GM12875 (cell line): Measurements from ENCODE around the gene MED1.

Source experiments
- H3K4me3 ChIP-seq: one replicate; pipeline ENCODE4 v1.5.1; 2011; ENCODE audit warnings: low read depth, low read length, control low read depth
- TF ChIP-seq, protein P1 (sequence below): IDR thresholded peaks from 2 replicates; pipeline ENCODE4 v1.5.1; 2011; ENCODE audit warnings: low read depth, mild to moderate bottlenecking, control low read depth, inconsistent platforms, low read length, moderate library complexity, borderline replicate concordance; ENCODE audit not compliant: insufficient read depth

MED1 gene

DNA sequence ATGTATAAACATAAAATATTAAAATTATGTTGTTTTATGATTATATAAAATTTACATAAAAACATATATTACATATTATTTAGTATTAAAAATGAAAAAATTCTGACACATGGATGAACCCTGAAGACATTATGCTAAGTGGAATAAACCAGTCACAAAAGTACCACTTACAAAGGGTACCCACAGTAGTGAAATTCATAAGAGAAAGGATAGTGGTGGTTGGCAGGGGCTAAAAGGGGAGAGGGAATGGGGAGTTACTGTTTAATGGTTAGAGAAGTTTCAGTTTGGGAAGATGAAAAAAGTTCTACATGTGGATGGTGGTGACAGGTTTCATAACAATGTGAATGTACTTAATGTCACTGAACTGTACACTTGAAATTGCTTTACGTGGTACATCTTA lies 91.1 kb downstream of the MED1 start:
- TF ChIP-seq, protein P1, sequence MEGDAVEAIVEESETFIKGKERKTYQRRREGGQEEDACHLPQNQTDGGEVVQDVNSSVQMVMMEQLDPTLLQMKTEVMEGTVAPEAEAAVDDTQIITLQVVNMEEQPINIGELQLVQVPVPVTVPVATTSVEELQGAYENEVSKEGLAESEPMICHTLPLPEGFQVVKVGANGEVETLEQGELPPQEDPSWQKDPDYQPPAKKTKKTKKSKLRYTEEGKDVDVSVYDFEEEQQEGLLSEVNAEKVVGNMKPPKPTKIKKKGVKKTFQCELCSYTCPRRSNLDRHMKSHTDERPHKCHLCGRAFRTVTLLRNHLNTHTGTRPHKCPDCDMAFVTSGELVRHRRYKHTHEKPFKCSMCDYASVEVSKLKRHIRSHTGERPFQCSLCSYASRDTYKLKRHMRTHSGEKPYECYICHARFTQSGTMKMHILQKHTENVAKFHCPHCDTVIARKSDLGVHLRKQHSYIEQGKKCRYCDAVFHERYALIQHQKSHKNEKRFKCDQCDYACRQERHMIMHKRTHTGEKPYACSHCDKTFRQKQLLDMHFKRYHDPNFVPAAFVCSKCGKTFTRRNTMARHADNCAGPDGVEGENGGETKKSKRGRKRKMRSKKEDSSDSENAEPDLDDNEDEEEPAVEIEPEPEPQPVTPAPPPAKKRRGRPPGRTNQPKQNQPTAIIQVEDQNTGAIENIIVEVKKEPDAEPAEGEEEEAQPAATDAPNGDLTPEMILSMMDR: no peak
- no peak overlapping the region for H3K4me3 ChIP-seq

DNA sequence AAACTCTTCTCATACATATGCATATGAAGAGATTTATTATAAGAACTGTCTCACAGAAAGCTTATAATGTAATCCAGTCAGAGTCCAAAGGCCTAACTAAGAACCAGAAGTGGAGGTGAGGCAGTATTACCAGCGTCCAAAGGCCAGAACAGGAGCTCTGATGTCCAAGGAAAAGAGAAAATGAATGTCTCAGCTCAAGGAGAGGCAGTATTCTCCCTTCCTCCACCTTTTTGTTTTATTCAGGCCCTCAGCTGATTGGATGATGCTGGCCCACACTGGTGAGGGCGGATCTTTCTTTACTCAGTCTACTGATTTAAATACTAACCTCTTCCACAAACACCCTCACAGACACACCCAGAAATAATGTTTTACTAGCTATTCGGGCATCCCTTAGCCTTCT lies 93.1 kb downstream of the MED1 start:
- no peak overlapping the region for H3K4me3 ChIP-seq
- TF ChIP-seq, protein P1: no peak

DNA sequence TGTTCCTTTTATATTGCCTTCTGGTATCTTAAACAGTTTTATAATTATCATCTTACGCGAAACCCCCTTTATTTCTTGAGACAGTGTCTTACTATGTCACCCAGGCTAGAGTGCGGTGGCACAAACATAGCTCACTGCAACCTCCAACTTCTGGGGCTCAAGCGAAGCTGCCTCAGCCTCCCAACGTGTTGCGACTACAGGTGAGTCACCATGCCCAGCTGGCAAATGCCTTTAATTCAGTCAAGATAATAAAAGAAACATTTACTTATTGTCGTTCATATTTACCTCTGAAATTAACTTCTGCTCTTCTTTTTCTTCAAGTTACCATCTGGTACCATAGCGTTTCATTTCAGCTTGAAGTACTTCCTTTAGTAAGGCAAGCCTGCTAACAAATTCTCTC lies 93.6 kb downstream of the MED1 start:
- TF ChIP-seq, protein P1: no peak
- no peak overlapping the region for H3K4me3 ChIP-seq
